Measurements from ENCODE around the gene LRFN3.
A peak's percentile ranks its signal among the peaks of the same experiment; 100 is the strongest.

DNA sequence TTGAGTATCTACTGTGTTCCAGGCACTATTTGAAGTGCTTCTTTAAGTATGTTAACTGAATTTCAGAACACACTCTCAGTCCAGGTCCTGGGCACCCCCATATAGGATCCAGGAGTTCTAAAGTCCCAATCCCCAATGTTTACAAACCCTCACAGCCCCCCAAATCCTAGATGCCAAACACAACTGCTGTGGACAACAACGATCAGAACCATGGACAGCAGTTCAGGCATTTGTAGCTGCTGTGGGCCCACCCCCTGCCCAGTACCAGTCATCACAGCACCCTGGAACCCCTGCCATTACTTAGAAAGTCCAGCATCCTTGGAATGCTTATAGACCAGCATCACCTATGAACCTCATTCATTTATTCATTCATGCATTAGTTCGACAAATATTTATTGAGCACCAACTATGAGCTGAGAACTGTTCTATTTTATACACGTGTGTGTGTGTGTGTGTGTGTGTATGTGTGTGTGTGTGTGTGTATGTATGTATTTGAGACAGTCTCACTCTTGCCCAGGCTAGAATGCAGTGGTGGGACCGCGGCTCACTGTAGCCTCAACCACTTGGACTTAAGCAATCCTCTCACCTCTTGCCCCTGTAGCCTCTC is 39.5 kb downstream of the LRFN3 start:
- no peak for TF ChIP-seq POLR2AphosphoS5 (IDR thresholded peaks at IDR 0.05; ENCODE audit: low read depth)
- TF ChIP-seq CTCF (IDR thresholded peaks at IDR 0.05; ENCODE audit: insufficient read depth, low read length): no peak
- no peak for TF ChIP-seq SPI1 (IDR thresholded peaks at IDR 0.05; ENCODE audit: borderline replicate concordance, low read depth)
- peak; percentile 99 for TF ChIP-seq REST (IDR thresholded peaks at IDR 0.05; ENCODE audit: insufficient replicate concordance, low read depth)
- TF ChIP-seq GABPA (IDR thresholded peaks at IDR 0.05; ENCODE audit: low read depth): no peak
